ENCODE results near the gene GGT6.

The GGT6 gene

GRCh38 chr17:4557626-4558346, 2.6 kb downstream of the GGT6 start:
- no peak for DNase-seq
- in situ Hi-C loops (cut with MboI; ENCODE audit: low pct_unique_long_range_greater_than_20kb, low sequenced_read_pairs), result no loop called here

- no peak for DNase-seq
- in situ Hi-C loops (cut with MboI; ENCODE audit: low pct_unique_long_range_greater_than_20kb, low sequenced_read_pairs), result no loop called here
Observed at GRCh38 chr17:4556996-4557395, 3.4 kb downstream of the GGT6 start.

- in situ Hi-C loops (cut with MboI; ENCODE audit: low pct_unique_long_range_greater_than_20kb, low sequenced_read_pairs), result no loop called here
- DNase-seq, result no peak
Observed at GRCh38 chr17:4555873-4556759, 4.3 kb downstream of the GGT6 start.

GRCh38 chr17:4554997-4555799, 5.2 kb downstream of the GGT6 start, which contains the start of gene MYBBP1A:
Gene MYBBP1A, minus strand, starts transcription at chr17:4555384. Its CDS starts 60 bp downstream, at chr17:4555324.
- DNase-seq, result peak; percentile 96
- in situ Hi-C loops (cut with MboI; ENCODE audit: low pct_unique_long_range_greater_than_20kb, low sequenced_read_pairs), result no loop called here

- DNase-seq, result no peak
- in situ Hi-C loops (cut with MboI; ENCODE audit: low pct_unique_long_range_greater_than_20kb, low sequenced_read_pairs), result no loop called here
Observed at GRCh38 chr17:4554441-4554996, 5.9 kb downstream of the GGT6 start.

- DNase-seq, result no peak
- in situ Hi-C loops (cut with MboI; ENCODE audit: low pct_unique_long_range_greater_than_20kb, low sequenced_read_pairs), result no loop called here
Observed at GRCh38 chr17:4553669-4554068, 6.7 kb downstream of the GGT6 start.

- DNase-seq, result no peak
- in situ Hi-C loops (cut with MboI; ENCODE audit: low pct_unique_long_range_greater_than_20kb, low sequenced_read_pairs), result no loop called here
Observed at GRCh38 chr17:4551796-4552525, 8.4 kb downstream of the GGT6 start.

GRCh38 chr17:4551141-4551540, 9.2 kb downstream of the GGT6 start:
- in situ Hi-C loops (cut with MboI; ENCODE audit: low pct_unique_long_range_greater_than_20kb, low sequenced_read_pairs), result no loop called here

GRCh38 chr17:4550534-4551039, 9.8 kb downstream of the GGT6 start:
- DNase-seq, result no peak
- in situ Hi-C loops (cut with MboI; ENCODE audit: low pct_unique_long_range_greater_than_20kb, low sequenced_read_pairs), result no loop called here

More at GRCh38 chr17:4551141-4551540, 9.2 kb downstream of the GGT6 start:
- no peak for DNase-seq

GRCh38 chr17:4549781-4550533, 10.4 kb downstream of the GGT6 start:
- no peak for DNase-seq
- in situ Hi-C loops (cut with MboI; ENCODE audit: low pct_unique_long_range_greater_than_20kb, low sequenced_read_pairs), result no loop called here

- in situ Hi-C loops (cut with MboI; ENCODE audit: low pct_unique_long_range_greater_than_20kb, low sequenced_read_pairs), result no loop called here
Observed at GRCh38 chr17:4548721-4549531, 11.5 kb downstream of the GGT6 start.

GRCh38 chr17:4548061-4548461, 12.3 kb downstream of the GGT6 start:
- in situ Hi-C loops (cut with MboI; ENCODE audit: low pct_unique_long_range_greater_than_20kb, low sequenced_read_pairs), result no loop called here

More at GRCh38 chr17:4548721-4549531, 11.5 kb downstream of the GGT6 start:
- DNase-seq, result no peak

GRCh38 chr17:4547118-4547906, 13.1 kb downstream of the GGT6 start:
- no peak for DNase-seq
- in situ Hi-C loops (cut with MboI; ENCODE audit: low pct_unique_long_range_greater_than_20kb, low sequenced_read_pairs), result no loop called here

More at GRCh38 chr17:4548061-4548461, 12.3 kb downstream of the GGT6 start:
- DNase-seq, result no peak

- in situ Hi-C loops (cut with MboI; ENCODE audit: low pct_unique_long_range_greater_than_20kb, low sequenced_read_pairs), result no loop called here
- no peak for DNase-seq
Observed at GRCh38 chr17:4545217-4545951, 15.0 kb downstream of the GGT6 start.

- DNase-seq, result no peak
- in situ Hi-C loops (cut with MboI; ENCODE audit: low pct_unique_long_range_greater_than_20kb, low sequenced_read_pairs), result no loop called here
Observed at GRCh38 chr17:4544951-4545216, 15.5 kb downstream of the GGT6 start.
